GM18951 (cell line): ENCODE data around the gene CCDC102B.
"Not testable (repeated sequence)": the region's sequence is repeated elsewhere in the genome, so short reads cannot be mapped to it uniquely, and the experiment has no call there.

ENCODE experiments used
- POLR2A ChIP-seq: IDR thresholded peaks from 4 replicates; pipeline ENCODE4 v1.6.1; 2011; ENCODE audit warnings: mild to moderate bottlenecking; ENCODE audit not compliant: insufficient read length, insufficient read depth; ENCODE audit errors: extremely low read depth
- in situ Hi-C: fragments of 300-500 bp; cut with MboI; formaldehyde crosslinking; loops from one replicate; pipeline ENCODE4 v1.12.0; 2022; ENCODE audit warnings: low sequenced_read_pairs, mixed read lengths, inconsistent platforms; ENCODE audit not compliant: unreplicated experiment

CCDC102B gene

GRCh38 chr18:68979737-68980136 lies 181.9 kb downstream of the CCDC102B start:
- TF ChIP-seq POLR2A: no peak
- in situ Hi-C loops: no loop called here

GRCh38 chr18:68983126-68983525 lies 185.2 kb downstream of the CCDC102B start:
- no peak for TF ChIP-seq POLR2A
- in situ Hi-C loops: no loop called here

DNA sequence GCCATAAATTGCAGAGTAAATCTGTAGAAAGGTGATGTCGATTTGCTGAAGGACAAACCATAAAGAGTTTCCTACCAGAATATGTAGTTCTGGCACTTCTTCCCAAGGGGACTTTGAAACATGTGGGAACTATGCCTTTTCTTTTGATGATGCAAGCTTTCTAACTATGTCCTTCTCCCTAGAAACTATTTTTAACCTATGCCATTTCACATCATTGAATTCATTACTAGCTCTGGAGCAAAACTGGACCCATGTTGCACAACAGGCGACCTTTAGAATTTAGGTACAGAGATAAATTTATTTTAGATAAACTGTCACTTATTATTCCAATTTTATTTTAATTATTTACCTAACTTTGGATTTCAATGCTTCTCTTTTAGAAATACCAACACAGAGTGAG lies 186.5 kb downstream of the CCDC102B start:
- in situ Hi-C loops: no loop called here
- no peak for TF ChIP-seq POLR2A

DNA sequence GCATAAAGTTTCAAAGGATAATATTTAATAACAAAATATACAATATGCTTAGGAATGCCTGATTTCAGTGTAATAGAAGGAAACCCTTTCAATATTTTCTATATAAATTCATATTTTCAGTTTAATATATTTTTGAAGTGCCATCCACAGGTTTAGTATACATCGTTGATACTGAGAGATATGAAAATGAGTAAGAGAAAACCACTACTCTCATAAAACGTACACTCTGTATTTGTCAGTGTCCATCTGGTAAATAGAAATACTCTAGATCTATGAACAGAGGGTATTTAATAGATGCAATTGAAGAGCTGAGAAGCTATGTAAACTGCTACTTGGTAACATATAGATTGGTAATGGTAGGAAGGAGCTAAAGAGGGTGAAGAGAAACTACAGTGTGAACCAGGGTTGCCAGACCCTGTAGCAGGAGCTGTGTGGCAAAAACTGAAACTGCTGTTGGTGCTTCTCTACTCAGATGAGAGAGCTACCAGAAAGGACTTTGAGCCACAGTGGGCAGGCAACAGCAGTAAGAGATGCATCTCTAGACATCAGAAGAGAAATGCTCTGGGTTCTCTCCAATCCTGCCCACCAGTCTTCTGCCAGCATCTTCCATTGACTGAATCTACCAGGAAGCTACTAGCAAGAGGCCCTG lies 187.4 kb downstream of the CCDC102B start:
- no peak for TF ChIP-seq POLR2A
- in situ Hi-C loops: no loop called here

GRCh38 chr18:68991286-68991685 lies 193.4 kb downstream of the CCDC102B start:
- in situ Hi-C loops: no loop called here
- no peak for TF ChIP-seq POLR2A

DNA sequence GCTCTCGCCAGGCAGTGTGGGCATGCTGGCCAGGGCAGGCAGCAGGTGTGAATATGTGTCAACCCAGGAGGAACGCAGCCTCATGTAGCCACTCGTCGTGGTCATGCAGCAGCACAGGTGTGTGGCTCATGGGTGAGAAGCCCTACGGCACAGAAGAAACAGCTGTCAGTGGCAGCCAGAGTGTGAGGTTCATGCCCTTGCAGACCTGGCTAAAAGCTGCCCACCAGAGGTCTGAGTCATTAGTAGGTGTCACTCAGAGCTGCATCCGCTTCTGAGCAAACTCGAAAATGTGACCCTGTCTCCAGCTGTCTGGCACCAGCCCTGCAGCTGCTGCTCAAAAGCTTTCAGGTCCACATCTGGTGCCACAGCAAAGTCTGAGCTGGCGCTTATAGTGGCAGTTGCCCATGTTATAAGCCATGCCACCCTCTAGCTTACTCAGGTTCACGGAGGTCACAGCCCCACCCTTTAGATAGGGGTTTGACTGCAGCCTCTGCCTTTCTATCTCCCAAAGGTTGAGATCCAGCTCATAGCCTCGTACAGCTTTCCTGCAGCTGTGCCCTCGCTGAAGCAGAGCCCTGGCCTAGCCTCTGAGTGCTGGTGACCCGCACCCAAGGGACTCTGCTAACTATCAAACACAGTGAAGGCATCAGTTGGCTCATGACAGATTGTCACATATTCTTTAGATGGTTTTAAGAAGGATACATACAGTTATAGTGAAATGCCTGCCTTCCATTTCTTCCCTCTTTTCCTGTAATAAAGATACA lies 195.0 kb downstream of the CCDC102B start:
- in situ Hi-C loops: no loop called here

DNA sequence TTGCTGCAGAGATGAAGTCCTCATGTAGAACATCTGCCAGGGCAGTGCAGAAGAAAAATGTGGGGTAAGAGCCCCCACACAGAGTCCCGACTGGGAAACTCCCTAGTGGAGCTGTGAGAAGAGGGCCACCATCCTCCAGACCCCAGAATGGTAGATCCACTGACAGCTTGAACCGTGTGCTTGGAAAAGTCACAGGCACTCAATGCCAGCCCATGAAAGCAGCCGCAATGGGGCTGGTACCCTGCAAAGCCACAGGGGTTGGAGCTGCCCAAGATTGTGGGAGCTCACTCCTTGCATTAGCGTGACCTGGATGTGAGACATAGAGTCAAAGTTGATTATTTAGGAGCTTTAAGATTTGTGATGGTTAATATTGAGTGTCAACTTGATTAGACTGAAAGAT lies 197.8 kb downstream of the CCDC102B start:
- in situ Hi-C loops: no loop called here
- no peak for TF ChIP-seq POLR2A

More for the DNA sequence above, 195.0 kb downstream of the CCDC102B start:
- no peak for TF ChIP-seq POLR2A

DNA sequence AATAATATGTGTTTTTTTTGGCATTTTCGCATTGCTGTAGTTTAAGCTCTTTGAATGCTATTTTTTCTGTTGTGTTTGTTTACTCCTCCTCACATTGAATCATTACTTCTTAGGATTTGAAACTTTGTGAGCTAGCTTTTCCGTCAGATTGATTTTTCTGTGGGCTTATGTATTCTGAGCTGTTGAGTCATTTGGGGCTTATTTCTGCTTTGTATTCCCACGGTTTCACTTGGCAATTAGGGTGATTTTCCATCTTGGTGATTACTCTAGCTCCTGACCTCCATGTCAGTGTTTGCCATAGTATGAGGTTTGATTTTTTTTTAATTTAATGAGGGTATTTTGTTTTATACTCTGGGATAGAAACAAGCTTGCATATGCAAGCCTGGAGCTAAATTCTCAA lies 200.0 kb downstream of the CCDC102B start:
- in situ Hi-C loops: no loop called here

DNA sequence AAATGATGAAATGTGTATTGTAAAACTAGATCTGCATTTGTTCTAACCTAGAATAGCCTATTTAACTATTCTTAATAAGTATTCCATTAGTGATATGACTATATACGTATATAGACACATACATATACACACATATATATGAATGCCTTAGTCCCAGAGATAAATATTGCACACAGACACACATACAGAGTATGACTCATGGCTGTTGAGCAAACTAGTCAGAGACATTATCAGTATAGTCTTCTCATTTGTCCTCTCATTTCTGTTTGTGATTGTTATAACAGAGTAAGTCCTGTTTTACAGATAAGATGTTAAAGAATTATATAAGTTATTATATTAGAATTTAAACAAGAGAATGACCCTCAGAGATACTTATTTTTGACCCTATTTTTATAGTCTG lies 202.5 kb downstream of the CCDC102B start:
- in situ Hi-C loops: no loop called here

More for the DNA sequence above, 200.0 kb downstream of the CCDC102B start:
- no peak for TF ChIP-seq POLR2A

DNA sequence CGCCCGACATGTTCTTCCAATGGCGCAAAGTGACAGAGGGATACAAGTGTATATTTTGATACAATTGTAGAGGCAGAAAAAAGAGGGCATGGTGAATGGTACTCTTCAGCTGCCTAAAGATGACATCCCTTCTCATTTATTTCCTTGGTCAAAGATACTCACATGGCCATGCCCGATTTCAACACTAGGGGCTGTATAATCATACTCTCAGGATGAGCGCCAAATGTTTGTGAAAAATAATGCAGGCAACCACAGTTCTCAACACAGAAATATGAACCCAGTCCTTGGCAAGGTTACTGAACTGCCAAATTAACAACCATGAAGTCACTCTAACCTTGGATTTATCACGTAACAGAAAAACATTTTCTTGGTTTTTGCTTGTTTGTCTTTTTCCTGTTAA lies 204.4 kb downstream of the CCDC102B start:
- no peak for TF ChIP-seq POLR2A

More for the DNA sequence above, 202.5 kb downstream of the CCDC102B start:
- no peak for TF ChIP-seq POLR2A

GRCh38 chr18:69006212-69006611 lies 208.3 kb downstream of the CCDC102B start:
- in situ Hi-C loops: not testable (repeated sequence)

More for the DNA sequence above, 204.4 kb downstream of the CCDC102B start:
- in situ Hi-C loops: no loop called here

DNA sequence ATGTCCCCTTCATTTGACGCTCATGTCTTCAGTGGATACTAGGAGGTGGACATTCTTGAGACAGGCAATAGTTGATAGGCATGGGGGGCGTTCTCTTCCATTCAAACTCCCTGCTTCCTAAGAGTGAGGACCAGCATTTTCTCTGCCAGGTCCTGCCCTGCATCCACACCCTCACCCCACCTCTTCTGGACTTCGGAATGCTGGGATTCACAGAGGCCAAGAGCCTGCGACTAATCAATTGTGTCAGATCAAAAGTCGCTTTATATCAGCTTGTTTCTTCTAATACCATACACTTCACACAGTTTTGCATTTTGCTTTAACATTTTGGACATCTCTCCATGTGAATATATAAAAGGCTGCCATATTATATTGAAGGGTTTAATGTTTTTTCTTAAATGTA lies 210.7 kb downstream of the CCDC102B start:
- in situ Hi-C loops: no loop called here

DNA sequence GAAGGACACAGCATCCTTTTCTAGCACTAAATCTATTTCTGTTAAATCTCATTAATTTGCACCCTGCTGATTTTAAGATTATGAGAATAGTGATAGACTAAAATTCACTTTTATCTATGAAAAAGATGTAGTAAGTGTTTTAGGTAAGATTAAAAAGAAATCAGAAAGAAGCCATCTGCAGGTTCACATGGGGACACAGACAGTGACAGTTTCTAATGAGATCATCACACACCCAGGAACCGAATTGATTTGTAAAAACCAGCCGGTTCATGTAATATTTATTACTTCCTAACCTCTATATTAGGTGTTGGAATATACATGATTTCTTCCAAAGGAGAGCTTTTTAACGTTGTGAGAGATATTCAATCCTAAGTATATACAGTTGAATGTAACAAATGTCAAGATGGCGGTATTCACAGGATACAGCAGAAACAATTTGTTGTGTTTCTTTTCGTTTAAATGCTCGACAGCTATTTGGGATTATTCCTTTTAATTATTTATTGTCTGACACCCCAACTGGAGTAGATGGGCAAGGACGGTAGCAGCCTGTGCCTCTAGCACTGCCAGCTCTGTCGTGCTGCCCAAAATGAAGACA lies 223.4 kb downstream of the CCDC102B start:
- TF ChIP-seq POLR2A: no peak

More for the DNA sequence above, 210.7 kb downstream of the CCDC102B start:
- TF ChIP-seq POLR2A: no peak

GRCh38 chr18:69022426-69022825 lies 224.5 kb downstream of the CCDC102B start:
- no peak for TF ChIP-seq POLR2A
- in situ Hi-C loops: no loop called here

More for the DNA sequence above, 223.4 kb downstream of the CCDC102B start:
- in situ Hi-C loops: no loop called here
